GM21390 (cell line): ENCODE data around the gene CCER1.

Source experiments
- ATAC-seq: cut with Tn5 transposase; IDR thresholded peaks from one replicate; pipeline ENCODE4 v1.9.1; 2021; ENCODE audit not compliant: unreplicated experiment

The CCER1 gene

GRCh38 chr12:90969346-90969745, 14.4 kb upstream of the CCER1 start:
- no peak for ATAC-seq

GRCh38 chr12:90965204-90965603, 10.2 kb upstream of the CCER1 start:
- peak; percentile 69 for ATAC-seq

GRCh38 chr12:90964616-90965015, 9.6 kb upstream of the CCER1 start:
- ATAC-seq: no peak

GRCh38 chr12:90963946-90964345, 9.0 kb upstream of the CCER1 start:
- ATAC-seq: no peak

- no peak for ATAC-seq
Measured at GRCh38 chr12:90961154-90961553, 6.2 kb upstream of the CCER1 start.

GRCh38 chr12:90959538-90960139, 4.7 kb upstream of the CCER1 start:
- peak; percentile 84 for ATAC-seq

GRCh38 chr12:90959032-90959431, 4.1 kb upstream of the CCER1 start:
- ATAC-seq: no peak

GRCh38 chr12:90958347-90958746, 3.4 kb upstream of the CCER1 start:
- ATAC-seq: no peak

- ATAC-seq: no peak
Measured at GRCh38 chr12:90954428-90954827, 548 bp downstream of the CCER1 start.

GRCh38 chr12:90953956-90954421, 987 bp downstream of the CCER1 start:
- no peak for ATAC-seq

- ATAC-seq: no peak
Measured at GRCh38 chr12:90951432-90952105, 3.4 kb downstream of the CCER1 start.

GRCh38 chr12:90947869-90948268, 7.1 kb downstream of the CCER1 start:
- ATAC-seq: no peak

- ATAC-seq: peak; percentile 87
Measured at GRCh38 chr12:90945070-90945649, 9.8 kb downstream of the CCER1 start.

- ATAC-seq: no peak
Measured at GRCh38 chr12:90943255-90943654, 11.7 kb downstream of the CCER1 start.

- ATAC-seq: no peak
Measured at GRCh38 chr12:90940872-90941499, 14.0 kb downstream of the CCER1 start.

- ATAC-seq: no peak
Measured at GRCh38 chr12:90939382-90939781, 15.6 kb downstream of the CCER1 start.

- ATAC-seq: no peak
Measured at GRCh38 chr12:90938451-90938850, 16.5 kb downstream of the CCER1 start.

- ATAC-seq: no peak
Measured at GRCh38 chr12:90937651-90938050, 17.3 kb downstream of the CCER1 start.

GRCh38 chr12:90936230-90937005, 18.6 kb downstream of the CCER1 start:
- no peak for ATAC-seq

GRCh38 chr12:90925562-90925961, 29.4 kb downstream of the CCER1 start:
- ATAC-seq: no peak

- no peak for ATAC-seq
Measured at GRCh38 chr12:90924406-90924805, 30.6 kb downstream of the CCER1 start.
